ENCODE measurements around the gene EEF1A2. TPM values are rescaled to one million over a fixed set of nuclear protein-coding genes. Genes with fewer than 3 reads are reported as not detected.

The EEF1A2 gene
- total and polyA plus RNA-seq, 4 donors: 79.9 to 690 (median 431) TPM

GRCh38 chr20:63522091-63522868 is 23.4 kb upstream of the EEF1A2 start:
- peaks cover 48% of the 10 kb centered on the region for H3K36me3 ChIP-seq (ENCODE audit: control insufficient read depth, insufficient read depth, low read length)
- peaks cover 44% of the 10 kb centered on the region for H3K4me1 ChIP-seq (ENCODE audit: control insufficient read depth, insufficient read depth, low read length)

GRCh38 chr20:63521602-63522001 is 22.7 kb upstream of the EEF1A2 start:
- H3K36me3 ChIP-seq (ENCODE audit: control insufficient read depth, insufficient read depth, low read length): peaks cover 48% of the 10 kb centered on the region
- peak overlapping the region; percentile 63 for H3K4me3 ChIP-seq (ENCODE audit: low read depth, low read length)
- no peaks in the 10 kb centered on the region for H3K27me3 ChIP-seq (ENCODE audit: control insufficient read depth, insufficient read depth, low read length)
- 8% methylated on average over 17 of the region's 23 CpGs for WGBS (ENCODE audit: insufficient coverage)
- no peak for DNase-seq (ENCODE audit: low read depth in 4 of 6, low spot score in 6 of 6)
- peak overlapping the region; percentile 73 for H3K27ac ChIP-seq (ENCODE audit: low read depth, low read length)
- H3K9me3 ChIP-seq (ENCODE audit: control insufficient read depth, insufficient read depth, low read length): no peaks in the 10 kb centered on the region
- peaks cover 44% of the 10 kb centered on the region for H3K4me1 ChIP-seq (ENCODE audit: control insufficient read depth, insufficient read depth, low read length)

More at GRCh38 chr20:63522091-63522868, 23.4 kb upstream of the EEF1A2 start:
- no peak for DNase-seq (ENCODE audit: low read depth in 4 of 6, low spot score in 6 of 6)
- Histone ChIP-seq H3K27me3 (ENCODE audit: control insufficient read depth, insufficient read depth, low read length) (no peaks in the 10 kb centered on the region), H3K4me3 (ENCODE audit: low read depth, low read length) (peak overlapping the region; percentile 63), H3K9me3 (ENCODE audit: control insufficient read depth, insufficient read depth, low read length) (no peaks in the 10 kb centered on the region), H3K27ac (ENCODE audit: low read depth, low read length) (no peak overlapping the region)
- 65% methylated on average over 9 of the region's 13 CpGs for WGBS (ENCODE audit: insufficient coverage)

- WGBS (ENCODE audit: insufficient coverage): under 1% methylated on average over 68 of the region's 68 CpGs
- H3K4me3 ChIP-seq (ENCODE audit: low read depth, low read length): peak overlapping the region; percentile 63
- peaks cover 48% of the 10 kb centered on the region for H3K36me3 ChIP-seq (ENCODE audit: control insufficient read depth, insufficient read depth, low read length)
- H3K9me3 ChIP-seq (ENCODE audit: control insufficient read depth, insufficient read depth, low read length): no peaks in the 10 kb centered on the region
- H3K27me3 ChIP-seq (ENCODE audit: control insufficient read depth, insufficient read depth, low read length): no peaks in the 10 kb centered on the region
- peak in 3 of 6 donors; percentile 55 to 88 (median 79) for DNase-seq (ENCODE audit: low read depth in 4 of 6, low spot score in 6 of 6)
- peak overlapping the region; percentile 73 for H3K27ac ChIP-seq (ENCODE audit: low read depth, low read length)
- peaks cover 44% of the 10 kb centered on the region for H3K4me1 ChIP-seq (ENCODE audit: control insufficient read depth, insufficient read depth, low read length)
Observed at GRCh38 chr20:63520934-63521601, 22.2 kb upstream of the EEF1A2 start.

- Histone ChIP-seq H3K4me1 (ENCODE audit: control insufficient read depth, insufficient read depth, low read length) (peaks cover 44% of the 10 kb centered on the region), H3K36me3 (ENCODE audit: control insufficient read depth, insufficient read depth, low read length) (peaks cover 48% of the 10 kb centered on the region), H3K4me3 (ENCODE audit: low read depth, low read length) (peak within 1 kb of the TSS; percentile 63), H3K9me3 (ENCODE audit: control insufficient read depth, insufficient read depth, low read length) (no peaks in the 10 kb centered on the region), H3K27me3 (ENCODE audit: control insufficient read depth, insufficient read depth, low read length) (no peaks in the 10 kb centered on the region), H3K27ac (ENCODE audit: low read depth, low read length) (peak within 1 kb of the TSS; percentile 73)
- under 1% methylated on average over 64 of the region's 64 CpGs for WGBS (ENCODE audit: insufficient coverage)
- peak in 5 of 6 donors; percentile 68 to 96 (median 81) for DNase-seq (ENCODE audit: low read depth in 4 of 6, low spot score in 6 of 6)
Observed at GRCh38 chr20:63520504-63520933, 21.6 kb upstream of the EEF1A2 start, which contains the start of gene PPDPF. Gene PPDPF, plus strand, starts transcription at chr20:63520765. Its CDS starts 544 bp downstream, at chr20:63521309.

- WGBS (ENCODE audit: insufficient coverage): 2% methylated on average over 72 of the region's 72 CpGs
- Histone ChIP-seq H3K36me3 (ENCODE audit: control insufficient read depth, insufficient read depth, low read length) (peaks cover 48% of the 10 kb centered on the region), H3K27ac (ENCODE audit: low read depth, low read length) (peak overlapping the region; percentile 69), H3K4me1 (ENCODE audit: control insufficient read depth, insufficient read depth, low read length) (peaks cover 44% of the 10 kb centered on the region), H3K27me3 (ENCODE audit: control insufficient read depth, insufficient read depth, low read length) (no peaks in the 10 kb centered on the region), H3K4me3 (ENCODE audit: low read depth, low read length) (peak overlapping the region; percentile 63), H3K9me3 (ENCODE audit: control insufficient read depth, insufficient read depth, low read length) (no peaks in the 10 kb centered on the region)
- DNase-seq (ENCODE audit: low read depth in 4 of 6, low spot score in 6 of 6): peak in 1 of 6 donors; percentile 69
Observed at GRCh38 chr20:63519668-63520503, 21.0 kb upstream of the EEF1A2 start.

GRCh38 chr20:63518946-63519667 is 20.2 kb upstream of the EEF1A2 start:
- H3K36me3 ChIP-seq (ENCODE audit: control insufficient read depth, insufficient read depth, low read length): peaks cover 45% of the 10 kb centered on the region
- WGBS (ENCODE audit: insufficient coverage): 70% methylated on average over 31 of the region's 32 CpGs
- H3K27me3 ChIP-seq (ENCODE audit: control insufficient read depth, insufficient read depth, low read length): no peaks in the 10 kb centered on the region
- peak overlapping the region; percentile 63 for H3K4me3 ChIP-seq (ENCODE audit: low read depth, low read length)
- H3K27ac ChIP-seq (ENCODE audit: low read depth, low read length): peak overlapping the region; percentile 69
- H3K9me3 ChIP-seq (ENCODE audit: control insufficient read depth, insufficient read depth, low read length): no peaks in the 10 kb centered on the region
- H3K4me1 ChIP-seq (ENCODE audit: control insufficient read depth, insufficient read depth, low read length): peaks cover 44% of the 10 kb centered on the region
- DNase-seq (ENCODE audit: low read depth in 4 of 6, low spot score in 6 of 6): no peak

- peak in 1 of 6 donors; percentile 33 for DNase-seq (ENCODE audit: low read depth in 4 of 6, low spot score in 6 of 6)
- Histone ChIP-seq H3K4me1 (ENCODE audit: control insufficient read depth, insufficient read depth, low read length) (peaks cover 43% of the 10 kb centered on the region), H3K27me3 (ENCODE audit: control insufficient read depth, insufficient read depth, low read length) (no peaks in the 10 kb centered on the region), H3K9me3 (ENCODE audit: control insufficient read depth, insufficient read depth, low read length) (no peaks in the 10 kb centered on the region), H3K4me3 (ENCODE audit: low read depth, low read length) (no peak overlapping the region), H3K27ac (ENCODE audit: low read depth, low read length) (no peak overlapping the region), H3K36me3 (ENCODE audit: control insufficient read depth, insufficient read depth, low read length) (peaks cover 39% of the 10 kb centered on the region)
- WGBS (ENCODE audit: insufficient coverage): 69% methylated on average over 18 of the region's 20 CpGs
Observed at GRCh38 chr20:63518351-63518861, 19.5 kb upstream of the EEF1A2 start.

- no peak overlapping the region for H3K4me3 ChIP-seq (ENCODE audit: low read depth, low read length)
- DNase-seq (ENCODE audit: low read depth in 4 of 6, low spot score in 6 of 6): no peak
- WGBS (ENCODE audit: insufficient coverage): 89% methylated on average over 28 of the region's 32 CpGs
- H3K4me1 ChIP-seq (ENCODE audit: control insufficient read depth, insufficient read depth, low read length): peaks cover 36% of the 10 kb centered on the region
- peaks cover 32% of the 10 kb centered on the region for H3K36me3 ChIP-seq (ENCODE audit: control insufficient read depth, insufficient read depth, low read length)
- H3K9me3 ChIP-seq (ENCODE audit: control insufficient read depth, insufficient read depth, low read length): no peaks in the 10 kb centered on the region
- H3K27ac ChIP-seq (ENCODE audit: low read depth, low read length): no peak overlapping the region
- H3K27me3 ChIP-seq (ENCODE audit: control insufficient read depth, insufficient read depth, low read length): no peaks in the 10 kb centered on the region
Observed at GRCh38 chr20:63517376-63518309, 18.8 kb upstream of the EEF1A2 start.
